ENCODE results near the gene PRRG1.
"Not testable (repeated sequence)": the region's sequence is repeated elsewhere in the genome, so short reads cannot be mapped to it uniquely, and the experiment has no call there.

Gene PRRG1

DNA sequence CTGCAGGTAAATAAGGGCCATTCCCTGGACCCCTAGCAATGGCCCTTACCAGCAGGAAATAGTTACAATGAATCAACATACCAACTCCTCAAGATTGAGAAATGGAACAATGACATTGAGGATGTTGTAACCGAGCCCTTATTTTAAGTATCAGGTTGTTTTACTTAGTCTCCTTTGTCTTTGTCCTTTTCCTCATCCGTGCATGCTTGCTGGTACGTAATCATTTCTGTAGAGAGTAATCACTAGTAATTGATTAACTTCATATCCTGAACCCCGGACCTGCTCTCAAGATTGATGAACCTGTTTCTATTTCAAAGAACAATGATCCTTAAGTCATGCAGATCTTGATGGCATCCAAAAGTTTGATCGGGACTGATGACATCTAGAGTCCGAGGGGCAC, 123.7 kb downstream of the PRRG1 start:
- DNase-seq (ENCODE audit: low read depth): no peak

DNA sequence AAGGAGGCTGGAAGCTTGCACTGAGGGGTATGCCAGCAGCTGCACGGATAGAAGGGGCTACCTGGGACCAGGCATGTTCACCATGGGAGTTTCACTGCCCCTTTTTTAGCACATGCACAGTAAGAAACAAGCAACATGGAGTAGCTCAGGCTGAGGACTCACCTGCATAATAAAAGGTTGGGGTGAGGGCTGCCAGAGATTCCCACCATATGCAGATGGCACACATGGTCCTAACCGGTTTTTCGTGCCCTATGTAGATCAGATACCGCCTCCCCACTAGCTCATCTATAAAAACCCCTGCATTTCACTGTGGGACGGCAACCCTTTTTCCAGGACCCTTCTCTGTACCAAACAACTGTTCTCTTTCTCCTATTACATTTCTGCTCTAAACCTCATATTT, 125.3 kb downstream of the PRRG1 start:
- no peak for DNase-seq (ENCODE audit: low read depth)

DNA sequence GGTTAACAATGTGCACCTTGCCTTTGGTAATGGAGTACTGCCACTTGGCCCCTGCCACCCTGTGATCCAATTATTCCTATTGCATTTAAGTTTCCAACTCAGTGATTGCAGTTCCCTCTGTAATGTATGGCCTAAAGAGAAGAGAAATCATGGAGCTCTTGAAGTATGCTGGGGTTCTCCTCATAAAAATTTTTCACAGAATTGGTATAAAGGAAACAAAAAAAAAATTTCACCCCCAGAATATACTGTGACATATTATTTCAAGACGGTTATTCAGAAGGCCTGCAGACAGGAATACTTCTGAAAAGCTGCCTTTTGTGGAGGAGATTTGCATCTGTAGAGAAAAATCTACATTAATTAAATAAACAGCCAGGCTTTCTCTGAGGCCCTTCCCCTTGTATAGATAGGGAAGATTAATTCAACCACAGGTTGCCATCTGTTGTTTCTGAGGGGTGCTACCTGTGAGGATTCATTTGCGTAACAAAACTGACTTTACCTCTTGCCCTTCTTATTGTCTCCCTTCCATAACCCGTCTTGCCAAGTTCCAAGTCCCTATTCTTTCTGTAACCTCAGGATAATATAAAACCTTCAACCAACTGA, 127.5 kb downstream of the PRRG1 start:
- no peak for DNase-seq (ENCODE audit: low read depth)

DNA sequence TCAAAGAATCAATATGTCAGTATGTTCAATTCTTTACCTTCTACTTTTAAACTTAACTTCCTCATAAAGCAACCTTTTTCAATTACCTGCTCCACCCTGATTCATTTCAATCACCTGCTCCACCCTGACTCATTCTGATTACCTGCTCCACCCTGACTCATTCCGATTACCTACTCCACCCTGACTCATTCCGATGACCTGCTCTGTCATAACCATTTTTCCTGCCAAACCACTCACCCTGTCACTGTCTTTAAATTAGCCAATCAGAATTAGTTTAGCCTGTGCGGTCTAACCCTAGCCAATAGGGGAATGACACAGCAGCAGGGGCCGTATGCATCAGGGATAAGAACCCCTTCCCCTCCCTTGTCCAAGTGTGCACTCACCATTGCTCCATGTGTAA, 135.2 kb downstream of the PRRG1 start:
- not testable (repeated sequence) for DNase-seq (ENCODE audit: low read depth)

DNA sequence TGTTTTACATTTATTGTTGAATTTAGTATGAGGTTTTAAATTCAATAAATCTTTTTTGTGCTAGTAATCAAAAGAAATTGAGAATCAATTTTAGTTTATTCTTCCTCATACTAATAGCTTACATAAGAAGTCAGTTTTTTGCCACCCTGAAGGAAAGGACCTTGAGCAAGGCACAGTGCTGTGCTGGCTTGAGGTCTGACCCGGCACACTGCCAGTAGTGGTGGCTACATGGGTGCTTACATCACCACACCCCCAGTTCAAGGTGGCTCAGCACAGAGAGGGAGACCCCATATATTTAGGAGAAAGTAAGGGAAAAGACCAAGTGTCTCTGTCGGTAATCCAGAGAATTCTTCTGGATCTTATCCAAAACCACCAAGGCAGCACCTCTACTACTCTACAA, 136.3 kb downstream of the PRRG1 start:
- DNase-seq (ENCODE audit: low read depth): no peak

DNA sequence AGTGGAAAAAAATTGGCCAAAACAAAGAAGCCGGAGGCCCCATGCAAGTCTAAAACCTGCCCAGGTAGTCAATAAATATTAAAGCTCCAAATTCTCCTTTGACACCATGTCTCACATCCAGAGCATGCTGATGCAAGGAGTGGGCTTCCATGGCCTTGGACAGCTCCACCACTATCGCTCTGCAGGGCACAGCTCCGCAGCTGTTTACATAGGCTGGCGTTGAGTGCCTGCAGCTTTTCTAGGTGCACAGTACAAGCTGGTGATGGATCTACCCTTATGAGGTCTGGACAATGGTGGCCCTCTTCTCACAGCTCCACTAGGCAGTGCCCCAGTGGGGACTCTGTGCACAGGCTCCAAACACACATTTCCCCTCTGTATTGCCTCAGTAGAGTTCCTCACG, 138.1 kb downstream of the PRRG1 start:
- DNase-seq (ENCODE audit: low read depth): no peak

DNA sequence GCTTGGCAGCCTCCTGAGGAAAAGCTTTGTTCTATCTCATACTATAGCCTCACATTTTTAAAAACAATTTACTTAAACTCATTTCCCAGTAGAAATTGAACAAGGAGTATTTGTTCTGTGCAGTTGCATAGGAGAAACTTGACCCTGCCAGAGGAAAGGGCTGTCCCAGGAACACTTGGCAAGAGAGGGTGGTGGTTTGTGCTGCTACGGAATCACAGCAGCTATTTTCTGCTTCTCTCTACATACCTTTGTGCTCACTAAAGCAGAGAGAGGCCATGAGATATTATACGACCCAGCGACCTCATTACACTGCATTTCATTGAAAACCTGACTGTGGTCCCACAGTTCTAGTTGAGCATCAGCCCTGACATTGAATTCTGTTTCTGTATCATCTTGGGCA, 139.2 kb downstream of the PRRG1 start:
- DNase-seq (ENCODE audit: low read depth): no peak

DNA sequence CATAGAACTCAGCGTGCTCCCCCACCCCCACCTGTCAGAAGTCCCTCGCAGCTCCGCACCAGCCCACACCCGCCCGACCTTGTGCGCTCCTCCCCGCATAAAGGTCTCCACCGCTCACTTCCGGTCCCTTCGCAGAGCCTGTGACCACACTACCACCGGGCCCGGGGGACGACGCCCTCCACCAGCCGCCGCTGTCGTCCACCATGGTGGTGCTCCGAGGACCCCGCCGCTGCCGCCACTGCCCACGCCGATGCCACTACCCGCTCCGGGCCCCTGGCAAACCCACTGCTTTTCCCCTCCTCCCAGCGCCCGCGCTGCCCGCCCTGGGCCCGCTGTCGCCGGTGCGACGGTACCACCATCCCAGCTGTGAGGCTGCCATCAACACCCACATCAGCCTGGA, 142.5 kb downstream of the PRRG1 start:
- no peak for DNase-seq (ENCODE audit: low read depth)

DNA sequence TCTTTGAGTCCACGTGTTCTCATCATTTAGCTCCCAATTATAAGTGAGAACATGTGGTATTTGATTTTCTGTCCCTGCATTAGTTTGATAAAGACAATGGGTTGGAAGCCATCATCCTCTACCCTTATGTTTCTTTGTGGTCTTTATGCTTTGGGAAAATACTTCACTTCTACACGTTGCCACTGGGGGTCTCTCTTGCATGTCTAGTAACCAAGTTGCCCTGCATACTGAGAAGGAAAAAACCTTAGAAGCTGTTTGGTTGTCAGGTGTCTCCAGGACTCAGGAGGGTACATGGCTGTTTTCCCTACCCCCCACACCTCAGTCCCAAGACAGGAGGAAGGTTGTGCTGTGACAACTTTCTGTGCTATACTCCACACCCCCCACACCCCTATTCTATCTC, 146.6 kb downstream of the PRRG1 start:
- DNase-seq (ENCODE audit: low read depth): not testable (repeated sequence)

DNA sequence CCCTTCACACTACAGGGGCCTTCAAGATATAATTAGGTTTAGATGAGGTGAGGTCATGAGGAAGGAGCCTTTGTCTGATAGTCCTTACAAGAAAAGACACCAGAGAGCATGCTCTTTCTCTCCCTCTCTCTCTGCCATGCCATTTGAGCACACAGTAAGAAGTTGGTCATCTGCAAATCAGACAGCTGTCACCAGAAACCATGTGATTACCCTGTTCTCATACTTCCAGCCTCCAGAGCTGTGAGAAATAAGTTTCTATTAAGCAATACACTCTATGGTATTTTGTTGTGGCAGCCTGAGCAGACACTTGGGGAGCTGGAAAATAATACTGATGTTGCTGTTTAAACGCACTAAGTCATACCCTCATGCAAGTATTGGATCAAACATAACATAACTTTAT, 148.0 kb downstream of the PRRG1 start:
- DNase-seq (ENCODE audit: low read depth): not testable (repeated sequence)

DNA sequence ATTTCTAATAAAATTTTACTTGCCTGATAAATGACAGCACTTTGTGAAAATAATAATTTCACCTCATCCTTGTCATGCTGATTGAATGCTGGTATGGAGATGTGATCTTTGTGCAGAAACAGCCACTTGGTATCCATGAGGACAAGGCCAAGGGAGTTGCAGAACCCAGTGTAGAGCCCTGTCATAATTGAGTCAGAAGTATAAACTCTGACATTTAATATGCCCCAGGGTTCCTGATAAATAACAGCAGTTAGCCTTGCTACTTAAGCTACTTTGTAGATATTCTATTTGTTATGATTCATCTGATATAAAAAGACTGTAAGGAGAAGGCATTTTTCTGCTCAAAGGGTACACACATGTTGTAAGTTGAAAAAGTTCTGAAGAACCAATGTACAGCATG, 149.2 kb downstream of the PRRG1 start:
- DNase-seq (ENCODE audit: low read depth): not testable (repeated sequence)

DNA sequence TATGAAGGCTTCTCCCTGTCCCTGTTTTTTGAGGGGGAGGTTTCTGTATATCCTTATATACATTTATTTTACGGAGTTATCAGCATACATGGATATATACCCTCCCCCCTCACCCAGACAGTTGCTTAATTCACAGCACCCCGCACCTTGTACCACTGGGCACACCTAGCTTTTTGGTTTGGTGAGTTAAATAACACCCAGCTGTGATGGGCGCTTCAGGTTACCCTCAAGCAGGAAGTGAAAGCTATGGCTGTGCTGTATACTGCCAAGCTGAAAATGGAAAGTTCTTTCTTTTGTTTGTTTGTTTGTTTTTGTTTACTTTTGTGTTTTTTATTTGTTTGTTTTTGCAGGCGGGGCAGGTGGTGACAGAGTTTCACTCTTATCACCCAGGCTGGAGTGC, 150.5 kb downstream of the PRRG1 start:
- DNase-seq (ENCODE audit: low read depth): not testable (repeated sequence)

DNA sequence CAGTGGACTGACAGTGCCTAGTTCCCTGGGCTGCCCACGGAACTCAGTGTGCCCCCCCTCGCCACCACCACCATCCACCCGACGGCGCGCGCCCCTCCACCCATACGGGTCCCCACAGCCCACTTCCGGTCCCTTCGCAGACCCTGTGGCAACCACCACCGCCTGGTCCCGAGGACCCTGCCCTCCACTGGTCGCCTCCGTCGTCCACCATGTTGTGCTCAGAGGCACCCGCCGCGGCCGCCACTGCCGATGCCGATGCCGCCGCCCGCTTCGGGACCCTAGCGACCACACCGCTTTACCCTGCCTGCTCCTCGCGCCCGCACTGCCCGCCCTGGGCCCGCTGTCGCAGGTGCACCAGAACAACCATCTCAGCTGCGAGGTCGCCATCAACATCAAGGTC, 155.8 kb downstream of the PRRG1 start:
- DNase-seq (ENCODE audit: low read depth): no peak

All from stimulated activated CD8-positive, alpha-beta memory T cell treated with anti-CD3 and anti-CD28 coated beads, Interleukin-15, amount 100 ng/mL, for 1 hour (primary cell).